Activated naive CD8-positive, alpha-beta T cell (primary cell): ENCODE data around the gene TYW1B.
"Not testable (repeated sequence)": the region's sequence is repeated elsewhere in the genome, so short reads cannot be mapped to it uniquely, and the experiment has no call there.

Source experiments
- H3K27ac Mint-ChIP-seq: one replicate; pipeline ENCODE4 v1.8.0; 2021; ENCODE audit warnings: mixed read lengths
- H3K27me3 Mint-ChIP-seq: one replicate; pipeline ENCODE4 v1.8.0; 2021; ENCODE audit warnings: mixed read lengths
- H3K36me3 Mint-ChIP-seq: one replicate; pipeline ENCODE4 v1.8.0; 2021; ENCODE audit warnings: mixed read lengths
- H3K4me1 Mint-ChIP-seq: one replicate; pipeline ENCODE4 v1.8.0; 2021; ENCODE audit warnings: low read depth, mixed read lengths
- H3K4me3 Mint-ChIP-seq: one replicate; pipeline ENCODE4 v1.8.0; 2021; ENCODE audit warnings: mild to moderate bottlenecking, mixed read lengths
- H3K9me3 Mint-ChIP-seq: one replicate; pipeline ENCODE4 v1.8.0; 2021; ENCODE audit warnings: low read depth, mixed read lengths

Gene TYW1B

DNA sequence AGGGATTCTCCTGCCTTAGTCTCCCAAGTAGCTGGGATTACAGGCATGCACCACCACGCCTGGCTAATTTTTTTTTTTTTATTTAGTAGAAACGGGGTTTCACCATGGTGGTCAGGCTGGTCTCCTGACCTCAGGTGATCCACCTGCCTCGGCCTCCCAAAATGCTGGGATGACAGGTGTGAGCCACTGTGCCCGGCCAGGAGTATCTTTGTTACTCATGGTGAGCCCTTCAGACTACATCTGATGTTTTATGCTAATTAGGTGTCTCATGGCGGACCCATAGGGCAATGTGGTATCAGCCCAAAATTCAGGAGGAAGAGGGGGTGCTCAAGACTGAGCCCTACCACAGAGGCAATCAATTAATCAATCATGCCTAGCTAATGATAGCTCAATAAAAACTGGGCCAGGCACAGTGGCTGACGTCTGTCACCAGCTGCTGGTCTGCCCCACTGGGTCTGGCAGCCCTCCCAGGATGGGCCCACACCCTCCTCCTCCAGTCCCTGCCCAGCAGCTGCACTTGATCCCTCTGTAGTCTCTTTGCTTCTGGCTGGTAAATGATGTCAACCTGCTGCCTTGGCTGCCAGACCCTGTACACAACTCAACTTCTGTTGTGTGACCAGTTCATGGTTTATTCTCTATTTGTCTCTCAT, 37.8 kb downstream of the TYW1B start:
- not testable (repeated sequence) for H3K27me3 Mint-ChIP-seq, H3K4me1 Mint-ChIP-seq, H3K27ac Mint-ChIP-seq, H3K4me3 Mint-ChIP-seq, H3K9me3 Mint-ChIP-seq, H3K36me3 Mint-ChIP-seq

- H3K4me3 Mint-ChIP-seq, result no peak overlapping the region
- peaks cover 6% of the 10 kb centered on the region for H3K36me3 Mint-ChIP-seq
- H3K9me3 Mint-ChIP-seq, result no peaks in the 10 kb centered on the region
- no peaks in the 10 kb centered on the region for H3K4me1 Mint-ChIP-seq
- no peak overlapping the region for H3K27ac Mint-ChIP-seq
- no peaks in the 10 kb centered on the region for H3K27me3 Mint-ChIP-seq
Observed at GRCh38 chr7:72785166-72785955, 42.6 kb downstream of the TYW1B start.

DNA sequence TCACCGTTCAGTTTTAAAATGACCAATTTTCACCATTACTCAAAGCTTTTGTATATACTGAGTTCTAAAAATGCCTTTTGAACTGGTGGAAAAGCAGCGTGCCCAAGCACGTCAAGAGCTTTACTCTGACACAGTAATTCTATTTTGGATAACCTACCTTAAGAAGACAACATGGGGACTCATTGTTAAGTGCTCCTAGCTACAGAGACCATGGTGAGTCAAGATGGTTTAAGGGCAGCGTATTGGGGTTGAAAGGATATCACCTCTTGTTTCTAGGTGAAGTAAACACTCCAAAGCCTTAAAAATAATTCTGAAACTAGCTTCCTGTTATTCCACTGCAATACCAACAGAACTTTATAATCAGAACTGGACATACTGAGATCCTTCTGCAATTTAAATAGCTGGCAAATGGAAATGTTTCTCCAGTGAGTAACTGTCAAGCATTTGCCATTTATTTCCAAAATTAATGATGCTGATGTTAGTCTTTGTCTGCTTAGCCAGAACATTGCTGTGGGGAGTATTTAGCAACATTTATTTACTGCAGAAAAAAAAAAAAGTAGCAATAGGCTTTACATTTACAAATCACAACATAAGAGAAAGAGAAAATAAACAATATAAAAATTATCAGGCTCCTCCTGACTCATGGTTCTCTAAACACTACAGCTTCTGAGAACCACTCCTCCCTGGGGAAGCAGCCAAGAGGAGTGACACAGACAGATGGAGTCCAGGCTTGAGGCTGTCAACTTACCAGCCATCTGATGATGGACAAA, 44.2 kb downstream of the TYW1B start:
- not testable (repeated sequence) for H3K4me1 Mint-ChIP-seq, H3K36me3 Mint-ChIP-seq, H3K27ac Mint-ChIP-seq, H3K27me3 Mint-ChIP-seq, H3K9me3 Mint-ChIP-seq, H3K4me3 Mint-ChIP-seq

DNA sequence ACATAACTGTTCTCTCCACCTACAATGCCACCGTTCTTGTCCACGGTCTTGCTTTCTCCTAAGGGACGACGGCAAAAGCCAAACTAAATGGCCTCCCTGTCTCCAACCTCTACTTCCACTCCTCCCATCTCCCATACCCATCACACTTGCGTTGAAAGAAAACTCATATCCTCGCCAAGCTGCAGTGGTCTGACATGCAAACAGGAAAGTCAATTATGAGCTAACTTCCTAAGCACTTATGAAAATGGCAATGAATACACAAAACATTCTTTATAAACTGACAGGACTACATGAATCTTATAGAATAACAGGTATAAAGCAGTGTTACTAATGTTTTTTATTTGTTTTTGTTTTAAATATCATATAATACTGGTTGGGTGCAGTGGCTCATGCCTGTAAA, 46.4 kb downstream of the TYW1B start:
- H3K27me3 Mint-ChIP-seq, result no peaks in the 10 kb centered on the region
- H3K4me3 Mint-ChIP-seq, result no peak overlapping the region
- H3K36me3 Mint-ChIP-seq, result peaks cover 6% of the 10 kb centered on the region
- H3K4me1 Mint-ChIP-seq, result no peaks in the 10 kb centered on the region
- no peaks in the 10 kb centered on the region for H3K9me3 Mint-ChIP-seq
- H3K27ac Mint-ChIP-seq, result no peak overlapping the region

DNA sequence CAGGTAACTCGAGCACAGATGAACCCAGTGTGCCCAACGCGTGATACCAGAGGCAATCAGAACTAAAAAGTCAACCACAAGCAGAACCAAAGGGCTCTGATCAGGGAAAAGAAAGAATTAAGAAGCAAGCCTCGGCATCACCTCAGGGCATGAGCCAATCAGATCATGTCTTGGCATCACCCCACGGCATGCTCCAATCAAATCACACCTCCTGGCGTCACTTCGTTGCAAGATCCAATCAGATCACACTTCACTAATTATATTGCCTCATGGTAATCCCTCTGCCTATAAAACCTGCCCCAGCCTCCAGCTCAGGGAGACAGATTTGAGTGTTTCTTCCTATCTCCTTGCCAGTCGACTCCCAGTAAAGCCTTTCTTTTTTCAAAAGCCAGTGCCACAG, 46.8 kb downstream of the TYW1B start:
- Mint-ChIP-seq H3K27ac (no peak overlapping the region), H3K36me3 (peaks cover 5% of the 10 kb centered on the region), H3K4me3 (no peak overlapping the region), H3K27me3 (no peaks in the 10 kb centered on the region), H3K4me1 (no peaks in the 10 kb centered on the region), H3K9me3 (no peaks in the 10 kb centered on the region)

DNA sequence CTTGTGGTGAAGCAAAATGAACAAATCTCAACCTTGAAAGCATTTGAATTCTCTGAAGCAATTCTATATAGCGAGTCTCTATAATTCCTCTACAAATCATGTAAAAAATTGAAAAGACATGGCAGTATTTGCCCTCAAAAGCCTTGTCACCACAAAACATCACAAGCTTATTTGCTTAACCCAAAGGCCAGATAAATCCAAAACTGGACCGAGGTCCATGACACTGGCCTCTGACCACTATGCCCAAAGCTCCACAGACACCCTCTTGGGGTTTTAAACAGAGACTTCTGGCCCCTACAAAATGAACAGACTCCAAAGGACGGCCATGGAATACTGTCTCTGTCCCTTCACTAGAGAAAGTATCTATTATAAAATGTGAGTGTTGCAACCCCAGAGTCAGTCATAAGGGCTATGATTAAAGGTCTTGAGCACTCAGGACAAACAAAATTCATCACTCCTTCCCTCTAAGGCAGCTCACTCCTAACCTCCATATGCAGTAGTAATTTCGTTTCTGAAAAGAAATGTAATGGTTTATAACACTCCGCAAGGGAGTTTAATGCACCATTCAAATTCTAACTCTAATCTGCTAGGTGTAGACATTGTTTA, 47.6 kb downstream of the TYW1B start:
- H3K27me3 Mint-ChIP-seq, H3K4me3 Mint-ChIP-seq, H3K27ac Mint-ChIP-seq, H3K36me3 Mint-ChIP-seq, H3K9me3 Mint-ChIP-seq, H3K4me1 Mint-ChIP-seq: not testable (repeated sequence)

DNA sequence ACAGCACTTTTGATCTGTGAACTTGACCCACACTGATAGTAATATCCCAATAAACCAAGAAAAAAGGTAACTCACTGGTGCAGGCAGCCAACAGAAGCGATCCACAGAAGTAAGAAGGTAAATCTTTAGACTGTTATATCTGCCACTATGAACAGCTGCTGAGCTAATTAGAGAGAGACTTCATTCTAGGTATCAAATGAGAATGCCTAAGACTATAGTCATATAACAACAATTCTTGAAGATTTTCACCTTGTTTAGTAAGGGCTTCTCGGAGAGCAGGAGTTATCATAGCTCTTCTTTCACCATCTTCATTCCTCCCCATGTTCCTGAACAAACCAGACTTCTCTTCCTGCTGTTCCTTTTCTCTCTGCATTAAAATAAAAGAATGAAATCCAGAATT, 50.8 kb downstream of the TYW1B start:
- H3K4me3 Mint-ChIP-seq, H3K4me1 Mint-ChIP-seq, H3K27ac Mint-ChIP-seq, H3K9me3 Mint-ChIP-seq, H3K27me3 Mint-ChIP-seq: not testable (repeated sequence)
- peaks cover 21% of the 10 kb centered on the region for H3K36me3 Mint-ChIP-seq

DNA sequence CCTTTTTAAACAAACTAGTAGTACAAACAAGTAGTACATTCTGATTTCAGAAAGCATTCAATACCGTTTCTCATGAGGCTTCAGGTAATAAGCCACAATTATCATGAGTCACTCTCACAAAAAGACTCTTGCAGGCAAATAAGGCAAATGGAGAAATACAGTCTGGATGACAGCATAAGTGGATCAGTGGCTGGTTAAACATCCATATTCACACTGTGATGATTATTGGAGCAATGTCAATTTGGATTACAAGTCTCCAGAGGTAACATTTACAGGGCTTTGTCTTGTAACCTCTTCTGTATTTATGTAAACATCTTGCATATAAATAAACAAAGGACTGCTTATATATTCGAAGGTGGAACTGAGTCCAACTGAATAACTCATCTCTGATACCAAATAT, 55.4 kb downstream of the TYW1B start:
- peaks cover 29% of the 10 kb centered on the region for H3K36me3 Mint-ChIP-seq
- not testable (repeated sequence) for H3K27me3 Mint-ChIP-seq, H3K9me3 Mint-ChIP-seq, H3K4me3 Mint-ChIP-seq, H3K4me1 Mint-ChIP-seq, H3K27ac Mint-ChIP-seq

- not testable (repeated sequence) for H3K27me3 Mint-ChIP-seq, H3K9me3 Mint-ChIP-seq, H3K4me3 Mint-ChIP-seq, H3K4me1 Mint-ChIP-seq, H3K27ac Mint-ChIP-seq
- H3K36me3 Mint-ChIP-seq, result peaks cover 21% of the 10 kb centered on the region
Observed at GRCh38 chr7:72766994-72767393, 61.0 kb downstream of the TYW1B start.

GRCh38 chr7:72760602-72761001, 67.4 kb downstream of the TYW1B start:
- H3K36me3 Mint-ChIP-seq, result peaks cover 41% of the 10 kb centered on the region
- no peak overlapping the region for H3K27ac Mint-ChIP-seq

DNA sequence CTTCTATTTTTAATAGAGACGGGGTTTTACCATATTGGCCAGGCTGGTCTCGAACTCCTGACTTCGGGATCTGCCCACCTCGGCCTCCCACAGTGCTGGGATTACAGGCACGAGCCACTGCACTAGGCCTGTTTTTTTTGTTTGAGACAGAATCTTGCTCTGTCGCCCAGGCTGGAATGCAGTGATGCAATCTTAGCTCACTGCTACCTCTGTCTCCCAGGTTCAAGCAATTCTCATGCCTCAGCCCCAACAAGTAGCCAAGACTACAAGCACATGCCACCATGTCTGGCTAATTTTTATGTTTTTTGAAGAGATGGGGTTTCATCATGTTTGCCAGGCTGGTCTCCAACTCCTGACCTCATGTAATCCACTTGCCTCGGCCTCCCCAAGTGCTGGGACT, 73.7 kb downstream of the TYW1B start:
- peaks cover 6% of the 10 kb centered on the region for H3K9me3 Mint-ChIP-seq
- no peak overlapping the region for H3K4me3 Mint-ChIP-seq
- no peak overlapping the region for H3K27ac Mint-ChIP-seq
- no peaks in the 10 kb centered on the region for H3K4me1 Mint-ChIP-seq
- H3K27me3 Mint-ChIP-seq, result no peaks in the 10 kb centered on the region
- H3K36me3 Mint-ChIP-seq, result peaks cover 39% of the 10 kb centered on the region

More at GRCh38 chr7:72760602-72761001, 67.4 kb downstream of the TYW1B start:
- Mint-ChIP-seq H3K27me3 (no peaks in the 10 kb centered on the region), H3K4me1 (no peaks in the 10 kb centered on the region), H3K4me3 (no peak overlapping the region), H3K9me3 (peaks cover 6% of the 10 kb centered on the region)

- Mint-ChIP-seq H3K36me3 (peaks cover 35% of the 10 kb centered on the region), H3K27ac (no peak overlapping the region), H3K9me3 (peaks cover 4% of the 10 kb centered on the region), H3K4me1 (no peaks in the 10 kb centered on the region), H3K27me3 (no peaks in the 10 kb centered on the region), H3K4me3 (no peak overlapping the region)
Observed at GRCh38 chr7:72753781-72754180, 74.2 kb downstream of the TYW1B start.

DNA sequence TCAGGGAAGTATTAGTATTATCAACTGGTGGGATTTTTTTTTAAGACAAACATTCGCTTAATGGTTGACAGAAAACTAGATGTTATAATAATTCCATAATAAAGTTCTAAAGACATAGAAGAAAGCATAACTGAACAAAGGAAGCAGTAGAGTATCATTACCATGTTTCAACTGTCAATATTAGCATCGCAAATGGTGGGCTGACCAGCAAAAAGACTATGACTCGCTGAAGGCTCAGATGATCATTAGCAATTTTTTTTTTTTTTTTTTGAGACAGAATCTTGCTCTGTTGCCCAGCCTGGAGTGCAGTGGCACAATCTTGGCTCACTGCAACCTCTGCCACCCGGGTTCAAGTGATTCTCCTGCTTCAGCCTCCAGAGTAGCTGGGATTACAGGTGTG, 74.8 kb downstream of the TYW1B start:
- H3K4me1 Mint-ChIP-seq, H3K27ac Mint-ChIP-seq, H3K27me3 Mint-ChIP-seq, H3K4me3 Mint-ChIP-seq, H3K9me3 Mint-ChIP-seq: not testable (repeated sequence)
- peaks cover 30% of the 10 kb centered on the region for H3K36me3 Mint-ChIP-seq

GRCh38 chr7:72751978-72752377, 76.0 kb downstream of the TYW1B start:
- no peak overlapping the region for H3K27ac Mint-ChIP-seq
- no peaks in the 10 kb centered on the region for H3K27me3 Mint-ChIP-seq
- peaks cover 29% of the 10 kb centered on the region for H3K36me3 Mint-ChIP-seq
- no peaks in the 10 kb centered on the region for H3K4me1 Mint-ChIP-seq
- no peak overlapping the region for H3K4me3 Mint-ChIP-seq
- H3K9me3 Mint-ChIP-seq, result no peaks in the 10 kb centered on the region

DNA sequence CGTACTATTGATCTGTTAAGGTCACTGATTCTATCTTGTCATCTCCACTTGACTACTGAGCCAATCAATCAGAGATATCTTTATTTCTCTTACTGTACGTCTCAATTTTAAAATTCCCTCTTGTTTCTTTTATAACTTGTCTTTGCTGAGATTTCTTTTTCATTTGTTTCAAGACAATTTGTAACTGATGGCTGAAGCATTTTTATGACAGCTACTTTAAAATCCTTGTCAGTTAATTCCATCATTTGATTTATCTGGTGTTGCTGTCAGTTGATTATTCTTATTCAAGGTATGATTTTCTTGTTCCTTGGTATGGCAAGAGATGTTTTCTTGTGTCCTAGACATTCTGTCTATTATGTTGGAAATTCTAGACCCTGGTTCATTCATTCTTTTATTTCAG, 76.6 kb downstream of the TYW1B start:
- Mint-ChIP-seq H3K36me3 (peaks cover 27% of the 10 kb centered on the region), H3K4me3 (no peak overlapping the region), H3K9me3 (no peaks in the 10 kb centered on the region), H3K27me3 (no peaks in the 10 kb centered on the region), H3K27ac (no peak overlapping the region), H3K4me1 (no peaks in the 10 kb centered on the region)
